ENCODE measurements around the gene ZBTB17. TPM values are rescaled to one million over a fixed set of nuclear protein-coding genes. Genes with fewer than 3 reads are reported as not detected.
A peak's percentile ranks its signal among the peaks of the same experiment; 100 is the strongest.

ZBTB17 gene
- total RNA-seq, 1 experiment from 2014 or later: 46.3 TPM

- no TSS peak for BruUV-seq (replicated peaks)
- no peak overlapping the region for H3K4me3 Mint-ChIP-seq (ENCODE audit: unreplicated experiment)
- H3K36me3 Mint-ChIP-seq (ENCODE audit: insufficient read depth, unreplicated experiment): no peaks in the 10 kb centered on the region
- no peak for DNase-seq (ENCODE audit: unreplicated experiment)
- no peak for TF ChIP-seq CTCF (IDR thresholded peaks at IDR 0.05; ENCODE audit: unreplicated experiment)
- POLR2A ChIA-PET: no interaction called here
- CTCF ChIA-PET: interaction anchor here (0.6 to 1.2 kb wide), 2 partner anchors 10 to 194 kb away, joined by 3 to 4 read pairs; no protein-coding TSS in a partner anchor
- no peaks in the 10 kb centered on the region for H3K9me3 Mint-ChIP-seq (ENCODE audit: unreplicated experiment)
- no peak overlapping the region for H3K27ac Mint-ChIP-seq (ENCODE audit: low read depth, unreplicated experiment)
- H3K4me1 Mint-ChIP-seq (ENCODE audit: insufficient read depth, unreplicated experiment): peaks cover 5% of the 10 kb centered on the region
- H3K27me3 Mint-ChIP-seq (ENCODE audit: insufficient read depth, unreplicated experiment): no peaks in the 10 kb centered on the region
- intact Hi-C loops (cut with micrococcal nuclease): loop anchor here (5.0 kb wide), 1 partner anchor 42 kb away; no protein-coding TSS in a partner anchor
Observed at GRCh38 chr1:15989776-15990175, 13.9 kb upstream of the ZBTB17 start.

- Mint-ChIP-seq H3K27ac (ENCODE audit: low read depth, unreplicated experiment) (no peak overlapping the region), H3K4me3 (ENCODE audit: unreplicated experiment) (no peak overlapping the region), H3K36me3 (ENCODE audit: insufficient read depth, unreplicated experiment) (no peaks in the 10 kb centered on the region), H3K9me3 (ENCODE audit: unreplicated experiment) (no peaks in the 10 kb centered on the region), H3K4me1 (ENCODE audit: insufficient read depth, unreplicated experiment) (peaks cover 5% of the 10 kb centered on the region), H3K27me3 (ENCODE audit: insufficient read depth, unreplicated experiment) (no peaks in the 10 kb centered on the region)
- no TSS peak for BruUV-seq (replicated peaks)
- intact Hi-C loops (cut with micrococcal nuclease): no loop called here
- ChIA-PET CTCF (no interaction called here), POLR2A (interaction anchor here (0.9 to 1.0 kb wide), 2 partner anchors 142 to 174 kb away, joined by 3 to 4 read pairs; partner anchors contain the start of gene SPEN)
- no peak for TF ChIP-seq CTCF (IDR thresholded peaks at IDR 0.05; ENCODE audit: unreplicated experiment)
- DNase-seq (ENCODE audit: unreplicated experiment): no peak
Observed at GRCh38 chr1:15988856-15989736, 13.2 kb upstream of the ZBTB17 start.

DNA sequence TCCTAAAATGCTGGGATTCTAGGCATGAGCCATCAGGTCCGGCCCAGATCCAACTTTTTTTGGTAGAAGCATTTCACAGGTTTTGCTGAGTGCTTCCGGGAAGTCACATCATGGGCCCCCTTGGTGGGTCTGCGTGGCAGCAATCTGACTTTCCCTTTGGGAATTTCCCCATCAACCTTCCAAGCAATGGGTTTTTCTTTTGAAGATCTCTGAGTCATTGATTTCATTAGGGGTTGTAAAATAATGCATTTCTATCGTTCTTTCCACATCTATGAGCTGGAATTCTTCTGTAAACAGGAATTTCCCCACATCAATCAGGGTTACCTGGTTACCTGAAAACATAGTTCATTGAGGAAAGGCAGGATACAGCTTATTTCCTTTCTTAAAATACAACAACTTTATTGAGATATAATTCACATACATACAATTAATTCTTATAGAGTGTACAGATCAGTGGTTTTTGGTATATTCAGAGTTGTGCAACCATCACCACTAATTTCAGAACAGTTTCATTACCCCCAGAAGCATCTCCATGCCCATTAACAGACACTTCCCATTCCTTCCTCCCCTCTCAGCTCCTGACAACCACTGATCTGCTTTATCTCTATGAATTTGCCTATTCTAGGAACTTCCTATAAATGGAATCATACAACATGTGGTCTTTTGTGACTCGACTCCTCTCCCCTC is 9.9 kb upstream of the ZBTB17 start:
- H3K9me3 Mint-ChIP-seq (ENCODE audit: unreplicated experiment): no peaks in the 10 kb centered on the region
- ChIA-PET CTCF (interaction anchor here (0.6 to 1.0 kb wide), 2 partner anchors 9 to 57 kb away, joined by 4 to 5 read pairs; no protein-coding TSS in a partner anchor), POLR2A (interaction anchor here (1.0 to 2.0 kb wide), 2 partner anchors 10 to 136 kb away, joined by 3 to 8 read pairs; partner anchors contain the start of gene ZBTB17)
- no peak overlapping the region for H3K4me3 Mint-ChIP-seq (ENCODE audit: unreplicated experiment)
- peak; percentile 35 for DNase-seq (ENCODE audit: unreplicated experiment)
- H3K36me3 Mint-ChIP-seq (ENCODE audit: insufficient read depth, unreplicated experiment): no peaks in the 10 kb centered on the region
- intact Hi-C loops (cut with micrococcal nuclease): no loop called here
- BruUV-seq (replicated peaks): no TSS peak
- H3K4me1 Mint-ChIP-seq (ENCODE audit: insufficient read depth, unreplicated experiment): peaks cover 5% of the 10 kb centered on the region
- H3K27ac Mint-ChIP-seq (ENCODE audit: low read depth, unreplicated experiment): no peak overlapping the region
- TF ChIP-seq CTCF (IDR thresholded peaks at IDR 0.05; ENCODE audit: unreplicated experiment): no peak
- no peaks in the 10 kb centered on the region for H3K27me3 Mint-ChIP-seq (ENCODE audit: insufficient read depth, unreplicated experiment)

DNA sequence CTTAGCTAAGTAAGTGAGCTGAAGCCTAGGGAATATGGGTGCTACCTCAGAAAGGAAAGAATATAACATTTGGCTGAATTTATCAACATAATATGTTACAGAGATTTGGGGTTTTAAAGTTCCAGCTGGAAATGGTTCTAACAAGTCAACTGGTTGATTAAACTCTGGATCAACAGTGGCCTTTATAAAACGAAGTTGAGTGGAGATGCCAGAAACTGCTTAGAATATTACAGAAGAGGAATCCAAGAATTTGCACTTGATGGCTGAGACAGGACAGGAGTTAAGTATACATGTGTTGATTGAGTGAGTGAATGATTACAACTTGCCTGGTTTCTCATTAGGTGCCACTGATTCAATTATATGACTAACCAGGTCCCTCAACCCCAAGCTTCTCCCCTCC is 7.4 kb upstream of the ZBTB17 start:
- Mint-ChIP-seq H3K27me3 (ENCODE audit: insufficient read depth, unreplicated experiment) (no peaks in the 10 kb centered on the region), H3K27ac (ENCODE audit: low read depth, unreplicated experiment) (no peak overlapping the region), H3K36me3 (ENCODE audit: insufficient read depth, unreplicated experiment) (no peaks in the 10 kb centered on the region), H3K4me1 (ENCODE audit: insufficient read depth, unreplicated experiment) (peaks cover 5% of the 10 kb centered on the region), H3K9me3 (ENCODE audit: unreplicated experiment) (no peaks in the 10 kb centered on the region), H3K4me3 (ENCODE audit: unreplicated experiment) (no peak overlapping the region)
- ChIA-PET CTCF (interaction anchor here (1.1 kb wide), 1 partner anchor 192 kb away, joined by 3 read pairs; no protein-coding TSS in a partner anchor), POLR2A (interaction anchor here (0.7 kb wide), 1 partner anchor 132 kb away, joined by 3 read pairs; no protein-coding TSS in a partner anchor)
- BruUV-seq (replicated peaks): no TSS peak
- intact Hi-C loops (cut with micrococcal nuclease): no loop called here
- TF ChIP-seq CTCF (IDR thresholded peaks at IDR 0.05; ENCODE audit: unreplicated experiment): no peak
- no peak for DNase-seq (ENCODE audit: unreplicated experiment)
